GM23338 (cell line): ENCODE measurements around the gene NUFIP2. TPM values are rescaled to one million over a fixed set of nuclear protein-coding genes. Genes with fewer than 3 reads are reported as not detected.

ENCODE experiments used
- ATAC-seq: fragments of 200-7000 bp; cut with Tn5 transposase; 3 replicates; pipeline ENCODE4 v1.9.1; 2020
- DNase-seq: peaks from one replicate; pipeline ENCODE4 v3.0.0-alpha.2; 2015; ENCODE audit warnings: low spot score
- H2AFZ ChIP-seq: fragments of 200-600 bp; sonication (generic); 2 replicates; pipeline ENCODE4 v1.8.0; 2016; ENCODE audit warnings: antibody characterized with exemption, mild to moderate bottlenecking, moderate library complexity
- H3F3A ChIP-seq: fragments of 200-600 bp; sonication (generic); replicated peaks from 2 replicates; pipeline ENCODE4 v1.8.0; 2017; ENCODE audit warnings: antibody characterized with exemption, mixed run types, low read depth
- H3K27ac ChIP-seq: fragments of 200-600 bp; sonication (generic); 2 replicates; pipeline ENCODE4 v1.6.1; 2016; ENCODE audit warnings: low read depth
- H3K27me3 ChIP-seq: fragments of 200-600 bp; sonication (generic); 2 replicates; pipeline ENCODE4 v1.8.0; 2016; ENCODE audit warnings: mild to moderate bottlenecking, mixed run types, moderate library complexity; ENCODE audit not compliant: insufficient read depth
- H3K36me3 ChIP-seq: fragments of 200-600 bp; sonication (generic); 2 replicates; pipeline ENCODE4 v1.8.0; 2016; ENCODE audit warnings: mild to moderate bottlenecking; ENCODE audit not compliant: insufficient read depth
- H3K4me1 ChIP-seq: fragments of 200-600 bp; sonication (generic); 2 replicates; pipeline ENCODE4 v1.8.0; 2016; ENCODE audit warnings: mild to moderate bottlenecking, moderate library complexity; ENCODE audit not compliant: insufficient read depth
- H3K4me2 ChIP-seq: fragments of 200-600 bp; sonication (generic); 2 replicates; pipeline ENCODE4 v1.7.1; 2017; ENCODE audit warnings: mixed run types
- H3K4me3 ChIP-seq: fragments of 200-600 bp; sonication (generic); 2 replicates; pipeline ENCODE4 v1.6.1; 2016; ENCODE audit warnings: mixed run types
- H3K79me2 ChIP-seq: fragments of 200-600 bp; sonication (generic); replicated peaks from 2 replicates; pipeline ENCODE4 v1.8.0; 2017; ENCODE audit warnings: mild to moderate bottlenecking; ENCODE audit not compliant: insufficient read depth
- H3K9me2 ChIP-seq: fragments of 200-600 bp; sonication (generic); 2 replicates; pipeline ENCODE4 v1.8.0; 2017; ENCODE audit not compliant: insufficient read depth
- H4K20me1 ChIP-seq: fragments of 200-600 bp; sonication (generic); replicated peaks from 2 replicates; pipeline ENCODE4 v1.8.0; 2017; ENCODE audit warnings: mild to moderate bottlenecking; ENCODE audit not compliant: insufficient read depth
- H3K27ac Mint-ChIP-seq: 2 replicates; pipeline ENCODE4 v1.8.0; 2020; ENCODE audit warnings: inconsistent platforms, mild to moderate bottlenecking, moderate library complexity, mixed read lengths
- H3K27me3 Mint-ChIP-seq: 3 replicates; pipeline ENCODE4 v1.8.0; 2022; ENCODE audit warnings: low read depth, mild to moderate bottlenecking, moderate library complexity, mixed read lengths, inconsistent platforms; ENCODE audit not compliant: insufficient read depth, poor library complexity
- H3K36me3 Mint-ChIP-seq: 3 replicates; pipeline ENCODE4 v1.8.0; 2021; ENCODE audit warnings: low read depth, mild to moderate bottlenecking, inconsistent platforms, moderate library complexity, mixed read lengths
- H3K4me1 Mint-ChIP-seq: 3 replicates; pipeline ENCODE4 v1.8.0; 2020; ENCODE audit warnings: mild to moderate bottlenecking, inconsistent platforms, mixed read lengths
- H3K4me3 Mint-ChIP-seq: 3 replicates; pipeline ENCODE4 v1.8.0; 2021; ENCODE audit warnings: moderate library complexity, mild to moderate bottlenecking, inconsistent platforms, mixed read lengths
- H3K9me3 Mint-ChIP-seq: 3 replicates; pipeline ENCODE4 v1.8.0; 2020; ENCODE audit warnings: moderate library complexity, mild to moderate bottlenecking, inconsistent platforms, mixed read lengths
- CREB1 ChIP-seq: fragments of 250-450 bp; sonication (Bioruptor Pico); IDR thresholded peaks from 2 replicates; pipeline ENCODE4 v1.5.0; 2020; ENCODE audit warnings: low read depth, mild to moderate bottlenecking, moderate library complexity
- CTCF ChIP-seq, 2 experiments: fragments of 200-600 bp in 1 of 2; sonication (generic) in 1 of 2; conservative IDR thresholded peaks; 2 replicates each; pipeline versions ENCODE4 v1.5.1 to v1.6.1; 2016 to 2017; ENCODE audit warnings: antibody characterized with exemption in 2 of 2, low read depth in 2 of 2, mild to moderate bottlenecking in 2 of 2, moderate library complexity in 1 of 2
- ETS1 ChIP-seq: IDR thresholded peaks from 2 replicates; pipeline ENCODE4 v1.6.1; 2016; ENCODE audit warnings: antibody characterized with exemption
- EZH2 ChIP-seq: fragments of 200-600 bp; sonication (generic); IDR thresholded peaks from one replicate; pipeline ENCODE4 v1.8.0; 2017; ENCODE audit warnings: antibody characterized with exemption, mild to moderate bottlenecking, low read depth; ENCODE audit not compliant: unreplicated experiment
- EZH2phosphoT487 ChIP-seq: fragments of 200-600 bp; sonication (generic); IDR thresholded peaks from one replicate; pipeline ENCODE4 v1.8.1; 2018; ENCODE audit warnings: antibody characterized with exemption; ENCODE audit not compliant: unreplicated experiment
- JUNB ChIP-seq: IDR thresholded peaks from one replicate; pipeline ENCODE4 v1.6.1; 2016; ENCODE audit warnings: antibody characterized with exemption; ENCODE audit not compliant: unreplicated experiment
- NANOG ChIP-seq: IDR thresholded peaks from 2 replicates; pipeline ENCODE4 v1.6.1; 2016; ENCODE audit warnings: antibody characterized with exemption, borderline replicate concordance
- POLR2AphosphoS5 ChIP-seq: IDR thresholded peaks from 2 replicates; pipeline ENCODE4 v1.6.1; 2016; ENCODE audit warnings: antibody characterized with exemption, low read depth
- REST ChIP-seq: IDR thresholded peaks from one replicate; pipeline ENCODE4 v1.6.1; 2018; ENCODE audit warnings: antibody characterized with exemption; ENCODE audit not compliant: unreplicated experiment
- STAT1 ChIP-seq: IDR thresholded peaks from one replicate; pipeline ENCODE4 v1.6.1; 2016; ENCODE audit warnings: antibody characterized with exemption; ENCODE audit not compliant: unreplicated experiment
- ZNF114 ChIP-seq: fragments of 250-450 bp; sonication (Bioruptor Pico); IDR thresholded peaks from 2 replicates; pipeline ENCODE4 v1.5.0; 2020; ENCODE audit warnings: mild to moderate bottlenecking, moderate library complexity
- ZNF462 ChIP-seq: fragments of 250-450 bp; sonication (Bioruptor Pico); IDR thresholded peaks from 2 replicates; pipeline ENCODE4 v1.5.0; 2020; ENCODE audit warnings: mild to moderate bottlenecking, moderate library complexity
- polyA plus RNA-seq: library from polyadenylated mRNA; unstranded; fragments of >200 nt; fragmentation: Nextera tagmentation; extraction: Ambion mirVana; gene quantifications from 2 replicates; pipeline ENCODE4 v1.2.1, GENCODE V29; 2016
- total RNA-seq: library from RNA; depleted of rRNA; stranded (reverse); fragments of >200 nt; shearing (Covaris generic); gene quantifications from 2 replicates; pipeline ENCODE4 v1.2.3, GENCODE V29; 2014

Gene NUFIP2
- total and polyA plus RNA-seq, 2 experiments from 2014 or later = 22.2 to 88.5 TPM

- Mint-ChIP-seq H3K4me1 (0 out of 3 replicates have a peak, but pooled peaks cover 2% of the 10 kb centered on the region), H3K4me3 (no peak overlapping the region), H3K27me3 (peaks cover 4% of the 10 kb centered on the region), H3K27ac (no peak overlapping the region), H3K36me3 (no peaks in the 10 kb centered on the region), H3K9me3 (no peaks in the 10 kb centered on the region)
- Histone ChIP-seq H3K79me2 (no peaks in the 10 kb centered on the region), H3K9me2 (no peaks in the 10 kb centered on the region), H3F3A (0 out of 2 replicates have a peak, but pooled peaks cover 2% of the 10 kb centered on the region), H3K4me2 (no peak overlapping the region), H3K27ac (no peak overlapping the region), H2AFZ (peak overlapping the region; percentile 9; the same call in 1 of the 2 replicates), H3K27me3 (no peaks in the 10 kb centered on the region), H3K36me3 (no peaks in the 10 kb centered on the region), H3K4me1 (peaks cover 7% of the 10 kb centered on the region; the same call in 1 of the 2 replicates), H3K4me3 (no peak overlapping the region), H4K20me1 (no peaks in the 10 kb centered on the region)
- DNase-seq = peak; percentile 8
- TF ChIP-seq REST (no peak), EZH2 (no peak), ZNF462 (CRISPR knock-in tag) (no peak), ZNF114 (CRISPR knock-in tag) (no peak), NANOG (no peak), CTCF (conservative IDR thresholded peaks at IDR 0.05; ENCODE audit: low read depth in 2 of 2) (no peak), STAT1 (no peak), POLR2AphosphoS5 (no peak), JUNB (no peak), CREB1 (CRISPR knock-in tag) (no peak), ETS1 (no peak), EZH2phosphoT487 (no peak)
- ATAC-seq = no peak
Observed at GRCh38 chr17:29331075-29331707, 37.2 kb upstream of the NUFIP2 start.
